ENCODE data around the gene TMEM192.
"Not testable (repeated sequence)": the region's sequence is repeated elsewhere in the genome, so short reads cannot be mapped to it uniquely, and the experiment has no call there.

The TMEM192 gene

GRCh38 chr4:165079476-165079875 lies 33.2 kb downstream of the TMEM192 start:
- H3K4me2 ChIP-seq (ENCODE audit: low read length), result no peak overlapping the region

GRCh38 chr4:165077034-165077578 lies 35.6 kb downstream of the TMEM192 start:
- no peak for TF ChIP-seq EZH2phosphoT487 (IDR thresholded peaks at IDR 0.05; ENCODE audit: borderline replicate concordance, low read length)
- TF ChIP-seq, protein P1, sequence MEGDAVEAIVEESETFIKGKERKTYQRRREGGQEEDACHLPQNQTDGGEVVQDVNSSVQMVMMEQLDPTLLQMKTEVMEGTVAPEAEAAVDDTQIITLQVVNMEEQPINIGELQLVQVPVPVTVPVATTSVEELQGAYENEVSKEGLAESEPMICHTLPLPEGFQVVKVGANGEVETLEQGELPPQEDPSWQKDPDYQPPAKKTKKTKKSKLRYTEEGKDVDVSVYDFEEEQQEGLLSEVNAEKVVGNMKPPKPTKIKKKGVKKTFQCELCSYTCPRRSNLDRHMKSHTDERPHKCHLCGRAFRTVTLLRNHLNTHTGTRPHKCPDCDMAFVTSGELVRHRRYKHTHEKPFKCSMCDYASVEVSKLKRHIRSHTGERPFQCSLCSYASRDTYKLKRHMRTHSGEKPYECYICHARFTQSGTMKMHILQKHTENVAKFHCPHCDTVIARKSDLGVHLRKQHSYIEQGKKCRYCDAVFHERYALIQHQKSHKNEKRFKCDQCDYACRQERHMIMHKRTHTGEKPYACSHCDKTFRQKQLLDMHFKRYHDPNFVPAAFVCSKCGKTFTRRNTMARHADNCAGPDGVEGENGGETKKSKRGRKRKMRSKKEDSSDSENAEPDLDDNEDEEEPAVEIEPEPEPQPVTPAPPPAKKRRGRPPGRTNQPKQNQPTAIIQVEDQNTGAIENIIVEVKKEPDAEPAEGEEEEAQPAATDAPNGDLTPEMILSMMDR (IDR thresholded peaks at IDR 0.05; ENCODE audit: low read depth, low read length, poor library complexity, severe bottlenecking), result no peak
- Histone ChIP-seq H3K4me1 (ENCODE audit: control insufficient read depth, low read length) (no peaks in the 10 kb centered on the region), H3K27me3 (ENCODE audit: control insufficient read depth, low read length) (no peaks in the 10 kb centered on the region), H4K20me1 (ENCODE audit: control insufficient read depth, insufficient read depth, low read depth, low read length) (no peaks in the 10 kb centered on the region), H3K4me2 (ENCODE audit: low read length) (no peak overlapping the region), H3K36me3 (ENCODE audit: control insufficient read depth, low read length) (peaks cover 15% of the 10 kb centered on the region), H3K4me3 (ENCODE audit: low read length) (no peak overlapping the region), H3K79me2 (ENCODE audit: control insufficient read depth, low read length) (no peaks in the 10 kb centered on the region), H3K9me2 (replicated peaks; ENCODE audit: control insufficient read depth, low read length) (no peaks in the 10 kb centered on the region), H3K27ac (ENCODE audit: low read depth, low read length) (no peak overlapping the region), H3K9me3 (ENCODE audit: control insufficient read depth, insufficient read depth, low read length) (no peaks in the 10 kb centered on the region), H3F3A (ENCODE audit: control insufficient read depth, insufficient read depth) (no peaks in the 10 kb centered on the region)

More at GRCh38 chr4:165079476-165079875, 33.2 kb downstream of the TMEM192 start:
- no peaks in the 10 kb centered on the region for H4K20me1 ChIP-seq (ENCODE audit: control insufficient read depth, insufficient read depth, low read depth, low read length)
- H3K4me1 ChIP-seq (ENCODE audit: control insufficient read depth, low read length), result no peaks in the 10 kb centered on the region
- no peak overlapping the region for H3K4me3 ChIP-seq (ENCODE audit: low read length)
- H3F3A ChIP-seq (ENCODE audit: control insufficient read depth, insufficient read depth), result no peaks in the 10 kb centered on the region
- no peaks in the 10 kb centered on the region for H3K79me2 ChIP-seq (ENCODE audit: control insufficient read depth, low read length)
- no peaks in the 10 kb centered on the region for H3K9me3 ChIP-seq (ENCODE audit: control insufficient read depth, insufficient read depth, low read length)
- peaks cover 15% of the 10 kb centered on the region for H3K36me3 ChIP-seq (ENCODE audit: control insufficient read depth, low read length)
- no peak for TF ChIP-seq EZH2phosphoT487 (IDR thresholded peaks at IDR 0.05; ENCODE audit: borderline replicate concordance, low read length)
- TF ChIP-seq, protein P1 (IDR thresholded peaks at IDR 0.05; ENCODE audit: low read depth, low read length, poor library complexity, severe bottlenecking), result no peak
- H3K9me2 ChIP-seq (replicated peaks; ENCODE audit: control insufficient read depth, low read length), result no peaks in the 10 kb centered on the region
- H3K27ac ChIP-seq (ENCODE audit: low read depth, low read length), result no peak overlapping the region
- H3K27me3 ChIP-seq (ENCODE audit: control insufficient read depth, low read length), result no peaks in the 10 kb centered on the region

DNA sequence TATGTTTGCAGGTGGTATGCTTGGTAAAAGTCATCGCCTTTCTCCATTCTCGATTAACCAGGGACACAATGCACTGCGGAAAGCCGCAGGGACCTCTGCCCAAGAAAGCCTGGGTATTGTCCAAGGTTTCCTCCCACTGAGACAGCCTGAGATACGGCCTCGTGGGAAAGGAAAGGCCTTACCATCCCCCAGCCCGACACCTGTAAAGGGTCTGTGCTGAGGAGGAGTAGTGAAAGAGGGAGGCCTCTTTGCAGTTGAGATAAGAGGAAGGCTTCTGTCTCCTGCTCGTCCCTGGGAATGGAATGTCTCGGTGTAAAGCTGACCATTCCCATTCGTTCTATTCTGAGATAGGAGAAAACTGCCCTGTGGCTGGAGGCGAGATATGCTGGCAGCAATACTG lies 39.3 kb downstream of the TMEM192 start:
- not testable (repeated sequence) for H3K9me3 ChIP-seq (ENCODE audit: control insufficient read depth, insufficient read depth, low read length); H3K79me2 ChIP-seq (ENCODE audit: control insufficient read depth, low read length); H3K9me2 ChIP-seq (replicated peaks; ENCODE audit: control insufficient read depth, low read length); H3K4me3 ChIP-seq (ENCODE audit: low read length); H3K36me3 ChIP-seq (ENCODE audit: control insufficient read depth, low read length); H3K4me1 ChIP-seq (ENCODE audit: control insufficient read depth, low read length); H3F3A ChIP-seq (ENCODE audit: control insufficient read depth, insufficient read depth); H3K27me3 ChIP-seq (ENCODE audit: control insufficient read depth, low read length); H4K20me1 ChIP-seq (ENCODE audit: control insufficient read depth, insufficient read depth, low read depth, low read length); H3K27ac ChIP-seq (ENCODE audit: low read depth, low read length); H3K4me2 ChIP-seq (ENCODE audit: low read length)

- Histone ChIP-seq H3K9me3 (ENCODE audit: control insufficient read depth, insufficient read depth, low read length) (no peaks in the 10 kb centered on the region), H3K79me2 (ENCODE audit: control insufficient read depth, low read length) (no peaks in the 10 kb centered on the region), H3F3A (ENCODE audit: control insufficient read depth, insufficient read depth) (no peaks in the 10 kb centered on the region), H3K4me1 (ENCODE audit: control insufficient read depth, low read length) (no peaks in the 10 kb centered on the region), H3K9me2 (replicated peaks; ENCODE audit: control insufficient read depth, low read length) (no peaks in the 10 kb centered on the region), H3K4me2 (ENCODE audit: low read length) (no peak overlapping the region), H3K36me3 (ENCODE audit: control insufficient read depth, low read length) (no peaks in the 10 kb centered on the region), H3K27me3 (ENCODE audit: control insufficient read depth, low read length) (no peaks in the 10 kb centered on the region), H3K27ac (ENCODE audit: low read depth, low read length) (no peak overlapping the region), H4K20me1 (ENCODE audit: control insufficient read depth, insufficient read depth, low read depth, low read length) (no peaks in the 10 kb centered on the region), H3K4me3 (ENCODE audit: low read length) (no peak overlapping the region)
- TF ChIP-seq, protein P1 (IDR thresholded peaks at IDR 0.05; ENCODE audit: low read depth, low read length, poor library complexity, severe bottlenecking), result no peak
- TF ChIP-seq EZH2phosphoT487 (IDR thresholded peaks at IDR 0.05; ENCODE audit: borderline replicate concordance, low read length), result no peak
Measured at GRCh38 chr4:165070560-165070959, 42.1 kb downstream of the TMEM192 start.
